GM18867 (cell line): ENCODE results near the gene PDLIM5.
A peak's percentile ranks its signal among the peaks of the same experiment; 100 is the strongest.

Experiments used
- ATAC-seq: cut with Tn5 transposase; IDR thresholded peaks from one replicate; pipeline ENCODE4 v1.9.1; 2021; ENCODE audit warnings: mild to moderate bottlenecking, moderate library complexity; ENCODE audit not compliant: unreplicated experiment

The PDLIM5 gene

DNA sequence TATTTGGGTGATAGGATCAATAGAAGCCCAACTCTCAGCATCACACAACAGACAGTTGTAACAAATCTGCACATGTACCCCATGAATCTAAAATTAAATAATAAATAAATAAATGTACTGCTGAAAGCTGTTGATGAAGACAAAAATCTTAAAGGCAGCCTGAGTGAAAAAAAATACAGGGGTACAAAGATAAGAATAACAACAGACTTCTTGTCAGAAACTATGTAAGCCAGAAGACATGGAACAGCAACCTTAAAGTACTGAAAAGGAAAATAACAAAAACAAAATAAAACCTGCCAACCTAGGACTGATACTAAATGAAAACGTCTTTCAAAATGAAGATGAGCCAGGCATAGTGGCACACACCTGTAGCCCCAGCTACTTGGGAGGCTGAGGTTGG is 25.0 kb upstream of the PDLIM5 start:
- no peak for ATAC-seq

DNA sequence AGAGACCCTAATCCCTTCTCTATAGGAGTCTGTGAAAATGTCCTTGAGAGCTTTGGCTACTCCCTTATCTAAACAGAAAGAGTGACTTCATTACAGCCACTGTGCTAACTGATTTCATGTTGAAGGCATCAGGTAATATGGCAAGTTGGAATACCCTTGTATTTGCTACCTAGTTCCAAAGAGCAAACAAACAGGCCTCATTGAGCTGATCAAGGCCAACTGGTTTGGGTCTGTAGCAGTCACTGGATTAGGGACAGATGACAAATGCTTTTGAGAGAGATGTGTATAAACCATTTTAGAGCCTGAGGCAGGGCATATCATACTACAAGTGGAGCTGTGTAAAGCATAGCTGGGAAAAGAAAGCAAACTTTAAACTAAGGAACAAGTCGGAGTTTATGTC is 22.9 kb upstream of the PDLIM5 start:
- ATAC-seq, result no peak

DNA sequence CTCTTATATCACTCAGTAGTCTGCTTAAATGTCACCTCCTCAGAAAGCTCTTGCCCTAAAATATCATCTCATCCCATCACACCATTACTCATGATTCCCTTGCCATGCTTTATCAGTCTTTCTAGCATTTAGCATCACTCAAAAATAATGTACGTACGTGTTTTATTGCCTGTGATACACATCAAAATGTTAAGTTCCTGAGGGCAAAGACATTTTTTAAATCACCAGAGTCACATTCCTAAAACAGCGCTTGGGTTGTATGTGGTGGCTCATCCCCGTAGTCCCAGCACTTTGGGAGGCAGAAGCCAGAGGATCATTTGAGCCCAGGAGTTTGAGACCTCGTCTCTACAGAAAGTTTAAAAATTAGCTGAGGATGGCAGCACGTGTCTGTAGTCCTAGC is 21.3 kb upstream of the PDLIM5 start:
- ATAC-seq, result no peak

DNA sequence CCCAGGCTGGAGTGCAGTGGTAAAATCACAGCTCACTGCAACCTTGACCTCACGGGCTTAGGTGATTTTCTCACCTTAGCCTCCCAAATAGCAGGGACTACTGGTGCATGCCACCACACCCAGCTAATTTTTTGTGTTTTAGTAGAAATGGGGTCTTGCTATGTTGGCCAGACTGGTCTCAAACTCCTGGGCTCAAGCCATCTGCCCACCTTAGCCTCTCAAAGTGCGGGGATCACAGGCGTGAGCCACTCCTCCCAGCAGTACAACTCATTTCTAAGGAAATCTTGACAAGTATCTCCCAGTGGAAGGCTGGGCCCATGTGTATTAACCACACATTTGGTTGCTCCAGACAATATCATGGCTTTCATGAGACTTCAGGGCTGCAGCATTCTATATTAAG is 20.4 kb upstream of the PDLIM5 start:
- ATAC-seq, result no peak

DNA sequence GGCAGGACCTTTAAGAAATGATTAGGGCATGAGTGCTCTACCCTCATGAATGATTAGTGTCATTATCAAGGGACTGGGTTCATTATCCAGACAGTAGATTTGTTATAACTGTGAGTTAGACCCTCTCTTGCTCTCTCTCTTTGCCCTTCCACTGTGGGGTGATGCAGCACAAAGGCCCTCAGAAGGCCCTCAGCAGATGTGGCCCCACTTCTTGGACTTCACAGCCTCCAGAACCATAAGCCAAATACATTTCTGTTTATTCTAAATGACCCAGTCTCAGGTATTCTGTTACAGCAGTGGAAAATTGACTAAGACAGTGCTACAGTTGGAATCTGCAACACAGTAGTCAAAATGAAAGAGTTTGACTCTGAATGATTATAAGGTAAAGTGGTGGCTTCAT is 17.2 kb upstream of the PDLIM5 start:
- ATAC-seq, result no peak

DNA sequence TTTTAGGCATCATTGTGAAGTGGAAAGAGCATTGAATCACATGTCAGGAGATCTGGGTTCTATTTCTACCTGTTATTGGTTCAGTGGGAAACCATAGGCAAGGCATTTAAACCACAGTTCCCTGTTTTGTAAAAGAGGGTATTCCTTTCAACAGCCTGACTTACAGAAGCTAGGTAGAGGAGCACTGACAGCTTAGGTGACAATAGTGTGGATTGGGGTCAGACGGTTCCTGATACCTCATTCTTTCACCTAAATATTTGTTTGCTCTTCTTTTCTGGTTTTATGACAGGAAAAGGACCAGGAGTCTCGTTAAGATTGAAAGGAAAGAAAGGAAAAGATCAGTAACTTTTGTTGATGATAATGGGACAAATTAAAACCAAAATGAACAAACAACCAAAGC is 15.9 kb upstream of the PDLIM5 start:
- no peak for ATAC-seq

DNA sequence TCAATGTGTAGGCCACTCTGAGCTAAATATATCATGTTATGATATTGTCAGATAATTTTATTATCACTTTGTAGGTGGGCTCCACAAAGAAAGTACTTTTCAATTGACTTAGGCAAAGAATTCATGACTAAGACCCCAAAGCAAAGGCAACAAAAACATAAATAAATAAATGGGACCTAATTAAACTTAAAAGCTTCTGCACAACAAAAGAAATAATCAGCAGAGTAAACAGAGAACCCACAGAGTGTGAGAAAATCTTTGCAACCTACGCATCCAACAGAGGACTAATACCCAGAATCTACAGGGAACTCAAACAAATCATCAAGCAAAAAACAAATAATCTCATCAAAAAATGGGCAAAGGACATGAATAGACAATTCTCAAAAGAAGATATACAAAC is 15.2 kb upstream of the PDLIM5 start:
- no peak for ATAC-seq

DNA sequence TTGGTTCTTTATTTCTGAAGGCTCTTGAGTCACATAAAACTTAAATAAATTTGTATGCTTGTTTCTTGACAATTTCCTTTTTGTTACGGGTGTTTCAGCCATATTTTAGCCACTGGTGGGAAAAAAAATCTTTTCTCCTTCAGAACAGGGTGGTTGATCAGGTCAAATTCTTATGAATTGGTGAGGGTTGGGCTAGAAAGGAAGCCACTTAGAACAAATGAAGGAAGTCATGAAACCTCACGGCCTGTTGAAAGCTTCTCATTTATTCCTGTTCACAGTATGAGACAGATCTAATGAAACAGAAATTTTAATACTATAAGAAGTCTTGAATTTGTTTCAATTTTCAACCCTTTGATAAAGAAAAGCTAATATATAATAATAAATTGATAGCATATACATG is 12.1 kb upstream of the PDLIM5 start:
- ATAC-seq, result no peak

DNA sequence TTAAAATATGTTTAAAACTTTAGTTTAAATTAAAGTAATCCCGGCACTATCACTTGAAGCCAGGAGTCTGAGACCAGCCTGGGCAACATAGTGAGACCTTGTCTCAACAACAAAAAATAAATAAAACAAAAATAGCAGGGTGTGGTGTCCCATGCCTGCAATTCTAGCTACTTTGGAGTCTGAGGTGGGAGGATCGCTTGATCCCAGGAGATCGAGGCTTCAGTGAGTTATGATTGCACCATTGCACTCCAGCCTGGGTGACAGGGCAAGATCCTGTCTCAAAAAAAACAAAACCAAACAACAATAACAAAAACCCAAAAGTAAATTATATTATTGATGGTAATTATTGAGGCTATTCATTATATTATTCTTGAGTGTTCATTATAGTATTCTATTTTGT is 9.9 kb upstream of the PDLIM5 start:
- no peak for ATAC-seq

DNA sequence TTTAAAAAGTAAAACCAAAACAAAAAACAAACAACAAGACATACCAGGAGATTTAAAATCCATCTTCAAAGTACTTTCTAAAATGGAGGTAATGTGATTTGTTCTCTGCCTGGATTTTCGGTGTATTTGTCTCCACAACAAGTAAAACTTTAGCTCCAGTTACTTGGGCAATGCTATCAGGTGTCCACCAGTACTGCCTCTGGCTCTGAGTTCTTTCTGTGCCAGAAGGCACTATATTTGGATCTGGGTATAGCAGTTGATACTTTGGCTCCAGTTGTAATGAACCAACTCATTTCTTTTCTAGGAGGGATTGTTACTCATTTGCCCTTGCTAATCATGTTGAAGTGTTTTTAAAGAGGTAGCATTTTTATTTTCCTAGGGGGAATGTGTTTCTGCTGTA is 9.5 kb upstream of the PDLIM5 start:
- ATAC-seq, result no peak

DNA sequence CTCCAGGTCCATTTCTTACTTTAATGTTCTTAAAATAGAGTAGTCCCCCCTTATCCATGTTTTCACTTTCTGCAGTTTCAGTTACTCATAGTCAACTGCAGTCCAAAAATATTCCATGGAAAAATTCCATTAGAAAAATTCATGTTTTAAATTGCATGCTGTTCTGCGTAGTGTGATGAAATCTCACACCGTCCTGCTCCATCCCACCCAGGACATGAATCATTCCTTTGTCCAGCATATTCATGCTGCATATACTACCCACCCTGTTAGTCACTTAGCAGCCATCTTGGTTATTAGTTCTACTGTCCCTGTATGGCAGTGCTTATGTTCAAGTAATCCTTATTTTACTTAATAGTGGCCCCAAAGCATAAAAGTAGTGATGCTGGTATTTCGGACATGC is 5.4 kb upstream of the PDLIM5 start:
- no peak for ATAC-seq

DNA sequence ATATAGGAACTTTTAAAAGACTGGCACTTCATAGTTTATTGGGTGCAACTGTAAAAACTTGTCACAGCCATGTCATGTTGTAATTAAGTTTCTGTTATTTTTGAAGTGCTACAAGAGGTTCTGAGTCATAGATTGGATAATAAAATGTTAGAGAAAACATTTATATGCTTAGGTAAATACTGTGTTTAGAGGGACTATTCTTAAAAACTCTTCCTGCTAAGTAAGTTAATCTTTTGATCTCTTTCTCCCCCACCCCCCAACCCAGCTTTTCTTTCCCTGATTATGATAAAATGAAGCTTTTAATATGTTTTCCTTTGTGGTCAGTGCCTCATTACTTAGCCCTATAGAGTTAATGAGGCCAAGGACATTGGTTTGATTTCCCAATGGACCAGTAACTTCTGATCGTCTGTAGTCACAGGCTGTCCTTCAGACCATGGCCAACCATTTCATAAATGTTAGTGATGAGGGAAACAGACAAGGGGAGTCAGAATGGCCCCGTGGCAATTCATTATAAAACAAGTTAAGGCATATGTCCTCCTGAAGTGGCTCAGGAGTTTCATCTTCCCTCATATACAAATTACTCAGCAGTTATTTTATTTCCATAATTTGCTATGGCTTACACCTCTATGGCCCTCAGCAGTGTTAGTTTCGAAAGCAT is 3.9 kb upstream of the PDLIM5 start:
- ATAC-seq, result no peak

DNA sequence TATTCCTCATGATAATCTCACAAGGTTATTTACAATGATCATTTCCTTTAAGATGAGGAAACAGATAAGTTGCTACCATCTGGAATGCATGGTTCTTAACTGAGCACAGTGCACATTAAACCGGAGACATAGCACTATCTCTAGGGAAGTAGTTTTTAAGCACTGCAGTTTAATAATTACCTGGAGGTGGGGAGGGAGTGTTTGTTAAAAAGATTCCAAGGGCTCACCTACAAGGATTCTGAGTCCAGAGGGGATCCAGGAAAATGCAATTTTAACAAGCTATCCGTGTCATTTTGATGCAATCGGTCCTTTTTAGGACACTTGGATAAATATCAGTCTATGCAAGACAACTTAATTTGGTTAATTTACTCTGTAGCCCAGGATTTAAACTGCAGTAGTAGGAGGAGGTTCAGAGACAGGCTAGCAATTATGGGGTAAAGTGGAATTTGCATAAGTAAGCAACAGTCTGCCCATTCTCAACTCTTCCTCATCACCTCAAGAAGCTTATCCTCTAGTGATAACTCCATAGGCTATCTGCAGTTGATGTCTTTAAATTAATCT is 2.8 kb upstream of the PDLIM5 start:
- ATAC-seq, result no peak

DNA sequence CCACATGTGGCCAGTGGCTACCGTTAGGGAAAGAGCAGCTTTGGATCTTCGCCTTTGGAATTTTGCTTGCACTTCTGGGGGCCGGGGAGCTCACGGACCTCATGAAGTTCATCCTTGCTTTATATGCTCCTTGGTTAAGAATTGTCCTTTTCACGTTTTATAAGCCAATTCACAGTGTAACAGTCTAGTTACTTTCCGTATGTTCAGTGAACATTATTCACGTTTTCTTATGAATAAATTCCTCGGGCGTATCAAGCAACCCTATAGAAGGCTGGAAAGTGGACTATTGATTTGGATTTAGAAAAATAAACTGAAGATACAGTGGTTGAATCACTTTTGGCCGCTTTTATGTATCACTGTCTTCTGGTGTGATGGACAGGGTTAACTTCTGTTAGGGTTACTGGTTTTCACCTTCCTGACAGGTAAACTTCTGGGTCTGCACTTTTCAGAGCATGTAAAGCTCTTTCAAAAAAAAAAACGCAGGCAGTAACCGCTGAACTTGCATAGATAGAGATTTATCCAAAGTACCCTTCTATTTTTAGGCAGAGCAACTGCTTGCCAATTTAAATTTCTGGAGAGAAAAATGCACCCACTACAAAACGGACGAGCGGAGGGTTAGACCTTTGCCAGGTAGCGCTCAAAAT is 569 bp upstream of the PDLIM5 start:
- no peak for ATAC-seq

DNA sequence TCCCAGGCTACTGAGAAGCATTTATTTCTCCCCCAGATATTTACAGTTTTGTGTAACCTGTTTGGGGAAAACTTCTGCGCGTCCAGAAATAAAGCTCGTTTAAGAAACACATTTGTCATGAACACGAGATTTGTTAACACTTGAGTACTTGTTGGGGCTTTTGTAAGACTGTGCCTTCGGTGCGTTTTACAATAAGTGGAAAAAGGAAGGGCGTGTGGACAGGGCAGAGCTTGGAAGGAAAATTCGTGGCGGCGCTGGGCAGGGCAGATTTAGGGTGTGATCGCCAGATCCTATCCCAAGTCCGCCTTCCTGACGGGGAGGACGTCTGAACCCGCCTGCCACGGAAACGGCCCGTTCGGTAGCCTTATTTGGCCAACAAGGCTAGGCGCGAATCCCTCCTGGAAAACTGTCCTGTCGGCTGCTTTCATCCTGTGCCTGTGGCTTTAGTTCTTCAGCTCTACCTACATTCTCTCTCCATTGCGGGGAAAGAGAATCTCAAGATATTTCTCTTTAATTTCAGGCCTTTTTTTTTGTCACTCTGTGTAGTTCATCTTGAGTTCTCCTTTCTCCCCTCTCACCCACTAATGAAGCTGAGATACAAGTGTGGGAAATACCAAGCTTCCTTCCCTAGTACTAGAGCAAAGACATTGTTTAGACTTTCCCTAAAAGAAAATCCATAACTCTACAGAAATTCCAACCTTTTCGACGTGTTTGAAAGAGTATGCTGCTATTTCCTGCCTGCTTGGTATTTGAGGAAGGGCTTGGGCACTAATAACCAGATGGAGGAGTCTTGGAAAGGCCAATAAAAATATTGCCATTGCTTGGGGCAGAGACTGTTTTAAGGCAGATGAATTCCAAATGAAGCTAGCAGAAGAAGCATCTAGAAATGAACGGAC is 982 bp downstream of the PDLIM5 start:
- ATAC-seq, result peak; percentile 15

DNA sequence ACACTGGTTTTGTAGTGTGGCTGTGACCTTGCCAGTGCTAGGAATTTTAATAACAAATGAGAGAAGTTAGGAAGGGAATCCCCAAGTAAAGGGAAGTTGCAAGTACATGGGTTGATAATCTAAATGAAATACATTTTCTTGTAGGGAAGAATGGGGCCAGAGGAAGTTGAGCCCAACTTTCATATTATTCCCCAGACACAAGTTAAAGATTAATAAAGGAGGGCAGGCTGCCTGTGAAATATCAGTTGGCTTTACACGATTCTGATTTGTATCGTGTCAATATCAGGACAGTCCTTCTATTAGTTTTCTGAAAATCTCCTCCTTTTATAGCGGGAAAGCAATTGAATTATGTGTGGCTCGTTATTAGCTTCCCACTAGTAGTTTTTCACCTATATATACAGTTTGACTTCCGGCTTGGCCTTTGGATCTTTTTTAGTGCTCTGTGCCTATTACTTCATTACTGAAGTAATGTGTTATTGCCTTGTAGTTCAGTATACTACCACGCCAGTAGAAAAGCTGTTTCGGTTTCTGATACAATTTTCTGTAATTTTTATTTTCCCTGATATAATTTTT is 1.7 kb downstream of the PDLIM5 start:
- no peak for ATAC-seq

DNA sequence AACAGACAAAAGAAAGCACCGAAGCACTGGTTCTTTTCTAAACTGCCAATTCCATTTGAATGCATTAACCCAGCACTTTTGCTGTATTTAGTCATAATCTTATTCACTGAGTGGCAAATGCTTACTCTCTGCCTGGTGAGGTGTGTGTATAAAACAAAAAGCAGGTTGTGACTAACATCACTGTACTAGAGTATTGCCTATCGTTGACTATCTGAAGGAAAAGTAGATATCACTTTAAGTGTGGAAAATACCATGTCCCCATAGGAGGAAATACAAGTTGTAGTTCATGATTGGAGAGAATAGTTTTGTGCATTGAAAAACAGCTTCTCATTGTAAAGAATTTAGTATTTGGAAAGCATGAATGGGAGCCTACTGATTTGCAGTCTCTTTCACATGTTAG is 2.7 kb downstream of the PDLIM5 start:
- no peak for ATAC-seq

DNA sequence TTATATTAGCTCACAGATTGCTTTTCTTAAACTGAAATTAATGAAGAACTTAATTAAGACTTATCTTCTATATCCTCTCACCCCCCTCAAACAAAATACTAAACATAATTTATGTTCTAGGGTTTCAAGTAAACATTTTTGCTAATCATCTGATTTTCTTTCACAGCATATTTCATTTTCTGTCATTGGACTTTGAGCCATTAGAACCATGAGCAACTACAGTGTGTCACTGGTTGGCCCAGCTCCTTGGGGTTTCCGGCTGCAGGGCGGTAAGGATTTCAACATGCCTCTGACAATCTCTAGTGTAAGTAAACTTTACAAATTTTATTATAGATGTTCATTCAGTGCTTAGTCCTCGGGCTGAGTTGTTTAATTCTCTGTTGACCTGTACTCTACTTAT is 3.3 kb downstream of the PDLIM5 start:
- ATAC-seq, result no peak

DNA sequence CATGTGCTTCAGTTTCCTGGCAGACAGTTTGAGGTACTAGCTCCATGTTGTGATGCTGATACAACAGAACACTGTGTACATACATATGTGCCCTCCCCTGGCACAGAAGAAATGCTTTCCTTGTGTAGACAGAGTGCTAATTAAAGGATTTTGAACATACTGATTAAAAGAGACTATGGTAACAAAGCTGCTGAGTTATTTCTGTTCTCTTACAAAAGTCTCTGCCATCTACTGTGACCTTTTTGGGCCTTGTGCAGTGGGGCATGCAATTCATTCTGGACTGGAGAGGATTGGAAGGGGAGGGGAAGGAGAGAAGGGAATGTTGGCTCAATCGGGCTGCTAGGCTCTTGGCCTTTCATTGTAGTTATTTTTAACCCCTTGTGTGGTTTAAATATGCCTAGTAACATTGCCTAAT is 6.0 kb downstream of the PDLIM5 start:
- ATAC-seq, result no peak

DNA sequence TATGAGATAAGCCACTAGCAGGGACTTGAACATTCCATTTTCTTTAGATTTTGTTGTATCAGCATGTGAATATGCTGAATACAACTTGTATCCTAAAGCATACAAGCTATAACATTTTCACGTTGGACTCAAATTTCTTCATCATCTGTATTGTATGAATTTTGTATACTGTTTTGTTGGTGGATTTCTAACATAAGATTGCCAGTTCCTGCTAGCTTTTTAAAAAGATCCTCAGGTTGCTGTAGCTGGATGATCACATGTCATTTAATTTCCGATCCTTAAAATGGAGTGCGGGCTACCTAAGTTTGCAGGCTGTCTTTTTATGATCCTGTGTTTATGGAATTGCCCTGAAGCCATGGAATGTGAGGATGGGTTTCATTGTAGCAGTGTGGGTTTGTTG is 6.9 kb downstream of the PDLIM5 start:
- no peak for ATAC-seq

DNA sequence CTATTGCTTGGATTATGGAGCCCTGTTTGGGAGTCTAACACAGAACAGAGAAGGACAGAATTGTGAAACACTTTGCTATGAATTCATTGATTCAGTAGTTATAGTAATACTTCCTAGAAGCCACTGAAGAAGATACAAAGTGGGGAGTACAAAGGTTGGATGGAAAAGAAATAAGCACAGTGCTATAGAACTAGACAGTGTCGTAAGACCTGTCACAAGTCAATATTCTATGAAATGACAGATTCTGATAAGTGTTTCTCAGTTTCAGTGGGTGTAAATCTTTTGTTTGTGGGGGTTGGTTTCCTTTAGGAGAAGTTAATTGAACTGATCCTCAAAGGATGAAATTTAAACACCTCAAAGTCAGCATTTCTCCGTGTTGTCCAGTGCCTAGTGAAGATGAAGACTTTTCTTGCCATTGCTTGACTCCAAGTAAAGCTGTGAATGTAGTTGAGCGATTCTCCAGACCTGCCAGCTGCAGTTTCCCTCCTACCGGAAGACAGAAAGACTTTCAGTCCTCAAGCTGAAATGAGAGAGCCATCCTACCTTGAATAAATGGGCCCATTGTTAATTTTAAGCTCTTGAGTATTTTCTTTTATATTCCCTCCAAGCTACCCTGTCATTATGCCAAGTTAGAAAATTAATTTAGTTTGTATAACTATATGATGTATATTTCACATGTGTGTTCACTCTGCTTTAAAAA is 7.9 kb downstream of the PDLIM5 start:
- no peak for ATAC-seq
